ENCODE data around the gene SCAMP3.
A peak's percentile ranks its signal among the peaks of the same experiment; 100 is the strongest.

The SCAMP3 gene

DNA sequence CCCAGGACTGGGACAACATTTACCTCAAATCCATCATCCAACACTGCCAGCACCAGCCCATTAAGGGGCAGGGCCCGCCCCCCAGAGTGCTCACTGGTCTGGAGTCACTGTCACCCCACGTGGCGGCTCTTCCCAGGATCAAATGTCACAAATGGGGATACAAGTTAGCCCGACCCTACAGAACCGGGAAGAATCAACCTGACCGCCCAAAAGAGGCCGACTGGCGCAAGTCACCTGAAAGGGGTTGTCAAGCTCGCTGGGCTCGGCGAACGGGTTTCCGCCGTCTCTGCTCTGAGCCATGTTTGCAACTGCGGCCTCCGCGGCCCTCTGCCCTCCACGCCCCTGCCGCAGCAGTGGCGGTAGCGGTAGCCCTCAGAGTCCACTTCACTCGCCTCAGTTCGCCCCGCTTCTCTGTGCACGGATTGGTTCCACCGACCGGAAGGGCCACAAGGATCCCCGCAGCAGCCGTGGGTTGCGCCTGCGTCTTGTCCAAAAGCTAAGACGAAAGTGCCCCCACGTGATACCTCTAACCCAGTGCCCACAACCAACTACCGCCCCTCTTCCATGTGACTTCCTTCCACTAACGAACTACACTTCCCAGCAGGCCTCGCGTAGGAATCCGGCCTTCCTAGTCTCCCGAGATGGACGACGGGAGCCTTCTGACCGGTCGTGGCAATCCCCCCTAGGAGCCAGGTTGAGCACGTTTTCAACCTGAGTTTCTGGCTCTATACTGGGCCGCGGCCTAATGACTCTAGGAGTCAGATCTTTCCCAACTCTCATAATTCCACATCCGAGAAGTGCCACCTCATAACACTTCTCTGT is at the start of gene SCAMP3:
Gene SCAMP3 (minus strand): TSS at position 509 of the 822 bp plus-strand sequence. CDS start 209 bp downstream, at position 300.
- DNase-seq (ENCODE audit: low spot score) = peak; percentile 97
- in situ Hi-C loops (cut with MboI; ENCODE audit: low sequenced_read_pairs, unreplicated experiment) = no loop called here

DNA sequence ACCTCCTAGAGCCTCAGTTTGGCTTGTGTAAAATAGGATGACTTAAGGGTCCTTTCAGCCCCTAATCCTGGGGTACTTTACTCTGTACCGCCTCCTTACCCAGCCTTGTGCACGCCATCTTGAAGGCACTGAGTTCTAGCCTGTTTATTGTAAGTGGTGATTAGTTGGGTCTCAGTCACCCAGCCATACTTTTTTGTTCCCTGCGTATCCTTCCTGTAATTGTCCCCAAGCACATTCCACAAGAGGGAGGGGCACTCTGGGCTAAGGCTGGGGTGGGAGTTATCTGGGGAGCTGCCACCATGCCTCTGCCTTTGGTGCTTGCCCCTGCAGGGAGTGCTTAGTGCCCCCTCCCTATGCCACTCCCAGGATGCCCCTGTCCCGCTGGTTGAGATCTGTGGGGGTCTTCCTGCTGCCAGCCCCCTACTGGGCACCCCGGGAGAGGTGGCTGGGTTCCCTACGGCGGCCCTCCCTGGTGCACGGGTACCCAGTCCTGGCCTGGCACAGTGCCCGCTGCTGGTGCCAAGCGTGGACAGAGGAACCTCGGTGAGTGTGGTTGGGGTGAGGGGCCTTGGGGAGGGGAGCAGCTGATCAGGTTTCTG is 47.4 kb upstream of the SCAMP3 start:
- DNase-seq (ENCODE audit: low spot score) = no peak
- TF ChIP-seq, protein P1, sequence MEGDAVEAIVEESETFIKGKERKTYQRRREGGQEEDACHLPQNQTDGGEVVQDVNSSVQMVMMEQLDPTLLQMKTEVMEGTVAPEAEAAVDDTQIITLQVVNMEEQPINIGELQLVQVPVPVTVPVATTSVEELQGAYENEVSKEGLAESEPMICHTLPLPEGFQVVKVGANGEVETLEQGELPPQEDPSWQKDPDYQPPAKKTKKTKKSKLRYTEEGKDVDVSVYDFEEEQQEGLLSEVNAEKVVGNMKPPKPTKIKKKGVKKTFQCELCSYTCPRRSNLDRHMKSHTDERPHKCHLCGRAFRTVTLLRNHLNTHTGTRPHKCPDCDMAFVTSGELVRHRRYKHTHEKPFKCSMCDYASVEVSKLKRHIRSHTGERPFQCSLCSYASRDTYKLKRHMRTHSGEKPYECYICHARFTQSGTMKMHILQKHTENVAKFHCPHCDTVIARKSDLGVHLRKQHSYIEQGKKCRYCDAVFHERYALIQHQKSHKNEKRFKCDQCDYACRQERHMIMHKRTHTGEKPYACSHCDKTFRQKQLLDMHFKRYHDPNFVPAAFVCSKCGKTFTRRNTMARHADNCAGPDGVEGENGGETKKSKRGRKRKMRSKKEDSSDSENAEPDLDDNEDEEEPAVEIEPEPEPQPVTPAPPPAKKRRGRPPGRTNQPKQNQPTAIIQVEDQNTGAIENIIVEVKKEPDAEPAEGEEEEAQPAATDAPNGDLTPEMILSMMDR (IDR thresholded peaks at IDR 0.05; ENCODE audit: borderline replicate concordance, control extremely low read depth, extremely low read depth, insufficient read depth, missing control alignments) = no peak
- in situ Hi-C loops (cut with MboI; ENCODE audit: low sequenced_read_pairs, unreplicated experiment) = no loop called here

More for the DNA sequence above, at the start of gene SCAMP3:
- TF ChIP-seq, protein P1 (IDR thresholded peaks at IDR 0.05; ENCODE audit: borderline replicate concordance, control extremely low read depth, extremely low read depth, insufficient read depth, missing control alignments) = no peak

DNA sequence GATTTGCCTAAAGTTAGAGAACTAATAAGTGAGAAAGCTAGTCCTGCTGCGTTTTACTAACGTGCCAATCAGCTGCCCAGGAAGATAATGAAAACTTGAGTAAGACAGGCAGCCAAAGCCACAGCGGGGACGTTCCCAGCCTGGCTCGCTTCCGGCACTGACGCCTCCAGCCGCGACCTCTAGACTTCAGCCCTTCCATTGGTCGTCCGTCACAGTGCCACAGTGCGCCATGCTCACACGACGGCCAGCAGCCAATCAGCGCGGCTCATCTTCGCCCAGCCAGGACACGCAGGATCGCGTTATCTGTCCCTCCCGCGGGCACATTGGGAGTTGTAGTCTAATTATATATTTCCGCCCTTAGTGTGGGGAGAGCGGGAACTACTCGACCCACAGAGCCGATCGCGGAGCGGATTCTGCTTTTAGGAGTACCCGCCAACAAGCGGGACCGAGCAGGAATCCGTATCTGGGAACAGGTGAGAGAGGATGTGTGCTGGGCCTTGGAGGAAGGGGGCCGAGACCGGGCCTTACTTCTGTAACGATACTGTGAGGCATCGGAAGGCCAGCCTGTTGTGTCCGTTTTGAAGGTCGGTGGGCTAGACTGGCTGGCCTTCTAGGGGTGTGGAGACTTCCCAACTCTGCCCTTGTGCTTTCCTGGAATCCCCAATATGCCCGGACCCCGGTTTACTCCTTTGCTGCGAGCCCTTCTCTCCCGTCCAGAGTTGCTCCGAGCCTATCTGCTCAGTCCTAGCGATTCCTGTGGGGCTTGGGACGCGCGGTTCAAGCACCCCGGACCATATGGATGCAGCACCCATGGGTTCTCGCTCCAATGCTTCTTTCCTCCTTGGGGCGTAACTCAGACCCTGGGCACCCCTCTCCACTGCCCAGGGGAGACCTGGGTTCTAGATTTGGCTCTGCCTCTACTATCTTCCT is 46.6 kb upstream of the SCAMP3 start, which contains the start of gene FDPS:
Gene FDPS (plus strand): TSS at position 374 of the 930 bp plus-strand sequence. CDS start 924 bp downstream, outside the sequence.
- TF ChIP-seq, protein P1 (IDR thresholded peaks at IDR 0.05; ENCODE audit: borderline replicate concordance, control extremely low read depth, extremely low read depth, insufficient read depth, missing control alignments) = no peak
- in situ Hi-C loops (cut with MboI; ENCODE audit: low sequenced_read_pairs, unreplicated experiment) = no loop called here
- peak; percentile 97 for DNase-seq (ENCODE audit: low spot score)

DNA sequence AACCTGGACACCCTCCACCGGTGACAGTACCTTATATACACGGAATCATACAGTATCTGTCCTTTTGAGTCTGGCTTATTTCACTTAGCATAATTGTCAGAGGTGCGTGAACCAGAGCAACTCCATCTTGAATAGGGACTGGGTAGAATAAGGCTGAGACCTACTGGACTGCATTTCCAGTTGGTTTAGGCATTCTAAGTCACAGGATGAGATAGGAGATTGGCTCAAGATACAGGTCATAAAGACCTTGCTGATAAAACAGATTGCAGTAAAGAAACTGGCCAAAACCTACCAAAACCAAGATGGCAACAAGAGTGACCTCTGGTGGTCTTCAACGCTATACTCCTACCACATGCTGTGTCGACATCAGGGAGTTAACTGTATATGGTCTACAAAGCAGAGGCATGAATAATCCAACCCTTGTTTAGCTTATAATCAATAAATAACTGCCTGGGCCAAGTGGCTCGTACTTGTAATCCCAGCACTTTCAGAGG is 45.1 kb upstream of the SCAMP3 start:
- DNase-seq (ENCODE audit: low spot score) = no peak
- TF ChIP-seq, protein P1 (IDR thresholded peaks at IDR 0.05; ENCODE audit: borderline replicate concordance, control extremely low read depth, extremely low read depth, insufficient read depth, missing control alignments) = no peak
- in situ Hi-C loops (cut with MboI; ENCODE audit: low sequenced_read_pairs, unreplicated experiment) = no loop called here

DNA sequence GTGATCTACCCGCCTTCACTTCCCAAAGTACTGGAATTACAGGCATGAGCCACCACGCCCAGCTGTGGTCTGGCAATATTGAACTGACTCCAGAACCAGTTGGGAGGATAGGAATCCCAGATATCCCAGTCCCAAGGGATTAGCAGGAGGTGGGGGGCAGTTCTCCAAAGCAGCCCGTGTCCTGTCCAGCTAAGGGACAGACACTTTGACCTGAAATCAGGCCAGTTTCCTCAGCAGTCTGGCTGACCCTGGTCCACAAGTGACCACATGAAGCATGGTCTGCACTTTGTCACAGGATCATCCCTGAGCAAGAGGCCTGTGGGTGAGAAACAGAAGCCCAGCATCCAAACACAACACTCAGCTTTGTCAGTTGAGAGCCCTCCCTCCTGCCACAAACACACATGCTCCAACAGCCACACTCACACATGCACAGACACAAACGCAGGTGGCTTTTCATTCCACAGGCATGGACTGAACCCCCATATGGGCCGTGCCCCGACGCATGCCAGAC is 43.8 kb upstream of the SCAMP3 start:
- in situ Hi-C loops (cut with MboI; ENCODE audit: low sequenced_read_pairs, unreplicated experiment) = no loop called here
- DNase-seq (ENCODE audit: low spot score) = no peak
- TF ChIP-seq, protein P1 (IDR thresholded peaks at IDR 0.05; ENCODE audit: borderline replicate concordance, control extremely low read depth, extremely low read depth, insufficient read depth, missing control alignments) = no peak

All from GM13976 (cell line).